Stomach (tissue), 4 donors: Measurements from ENCODE around the gene ITPR1.

Source experiments
- CTCF ChIP-seq, 7 experiments: fragments of 450-650 bp in 4 of 7; fragments of 200-600 bp in 3 of 7; sonication (generic) in 3 of 7; IDR thresholded peaks; one replicate each; pipeline ENCODE4 v1.5.1; 2016 to 2019; ENCODE audit warnings: antibody characterized with exemption in 7 of 7, control low read depth in 2 of 7, mild to moderate bottlenecking in 1 of 7
- EP300 ChIP-seq: sonication (generic); formaldehyde crosslinking; IDR thresholded peaks from one replicate; pipeline ENCODE4 v1.6.1; 2017; ENCODE audit warnings: antibody characterized with exemption
- POLR2A ChIP-seq, 4 donors: fragments of 450-650 bp; IDR thresholded peaks; one replicate each; pipeline ENCODE4 v1.6.1; 2016; ENCODE audit warnings: antibody characterized with exemption in 4 of 4, control low read depth in 2 of 4, mild to moderate bottlenecking in 1 of 4, moderate library complexity in 1 of 4
- POLR2AphosphoS5 ChIP-seq, 3 donors: sonication (generic); formaldehyde crosslinking; IDR thresholded peaks; one replicate each; pipeline ENCODE4 v1.6.1; 2016; ENCODE audit warnings: antibody characterized with exemption in 3 of 3

DNA sequence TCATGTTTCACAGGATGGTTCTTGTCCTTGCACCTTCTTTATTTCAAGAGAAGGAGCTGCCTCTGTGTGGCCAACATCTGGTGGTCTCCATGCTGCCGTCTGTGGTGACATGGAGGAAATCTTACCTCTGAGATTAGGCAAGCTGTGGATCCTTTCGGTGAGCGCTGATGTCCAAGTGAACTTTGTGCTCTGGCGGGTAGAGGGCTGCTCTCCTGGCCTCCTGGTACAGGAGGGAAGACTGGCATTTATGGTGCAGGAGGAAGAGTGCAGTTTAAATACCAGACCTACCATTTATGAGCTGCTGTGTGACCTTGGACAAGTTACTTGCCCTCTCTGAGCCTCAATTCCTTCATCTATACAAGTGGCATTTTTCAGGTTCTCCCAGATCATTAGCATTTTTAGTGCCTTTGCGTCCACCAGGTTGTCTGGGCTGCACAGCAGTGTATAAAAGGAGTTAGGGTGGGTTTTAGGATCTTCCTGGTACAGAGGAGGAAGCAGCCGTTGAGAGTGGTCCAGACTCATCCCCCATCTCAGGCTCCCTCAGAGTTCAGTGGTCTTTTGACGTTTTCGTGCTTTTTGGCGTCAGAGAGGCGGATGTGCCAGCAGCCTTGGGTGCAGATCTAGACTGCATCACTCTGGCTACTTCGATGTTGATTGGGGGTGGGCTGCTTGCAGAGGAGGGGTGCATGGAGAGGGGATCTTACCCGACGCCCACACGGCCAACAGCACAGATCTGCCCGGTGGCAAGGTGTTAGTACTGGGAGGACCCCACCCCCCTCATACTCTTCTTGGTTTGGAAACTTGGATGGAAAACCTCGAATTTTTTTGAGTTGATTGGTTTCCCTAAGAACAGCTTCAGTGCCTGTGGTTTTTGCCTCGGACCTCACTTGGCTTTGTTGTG, 162.2 kb downstream of the ITPR1 start:
- TF ChIP-seq POLR2A (IDR thresholded peaks at IDR 0.05) (no peak), CTCF (IDR thresholded peaks at IDR 0.05) (no peak), EP300 (no peak), POLR2AphosphoS5 (IDR thresholded peaks at IDR 0.05) (no peak)
